GM19372 (cell line): Measurements from ENCODE around the gene ZIM2.

ENCODE experiments used
- ATAC-seq: cut with Tn5 transposase; IDR thresholded peaks from one replicate; pipeline ENCODE4 v1.9.1; 2021; ENCODE audit warnings: mild to moderate bottlenecking, low read depth, moderate library complexity; ENCODE audit not compliant: unreplicated experiment

ZIM2 gene

GRCh38 chr19:56839652-56840450 is 675 bp downstream of the ZIM2 start:
- ATAC-seq: no peak

DNA sequence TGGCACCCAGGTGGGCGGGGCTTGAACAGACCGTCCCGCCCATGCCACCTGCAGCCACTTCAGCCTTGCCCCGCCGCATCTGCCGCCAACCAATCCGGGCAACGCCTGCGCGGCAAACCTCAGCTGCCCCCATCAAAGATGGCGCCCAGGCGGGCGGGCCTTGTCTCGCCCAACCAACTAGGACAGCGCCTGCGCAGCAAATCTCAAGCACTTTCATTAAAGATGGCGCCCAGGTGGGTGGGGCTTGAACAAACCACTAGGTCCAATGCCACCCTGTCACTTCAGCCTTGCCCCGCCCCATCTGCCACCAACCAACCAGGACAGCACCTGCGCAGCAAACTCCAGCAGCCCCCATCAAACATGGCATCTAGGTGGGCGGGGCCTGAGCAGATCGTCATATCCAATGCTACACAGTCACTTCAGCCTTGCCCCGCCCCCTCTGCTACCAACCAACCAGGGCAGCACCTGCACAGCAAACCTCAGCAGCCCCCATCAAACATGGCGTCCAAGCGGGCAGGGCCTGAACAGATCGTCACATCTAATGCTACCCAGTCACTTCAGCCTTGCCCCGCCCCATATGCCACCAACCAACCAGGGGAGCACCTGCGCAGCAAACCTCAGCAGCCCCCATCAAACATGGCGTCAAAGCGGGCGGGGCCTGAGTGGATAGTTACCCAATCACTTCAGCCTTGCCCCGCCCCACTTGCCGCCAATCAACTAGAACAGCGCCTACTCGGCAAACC is 1.4 kb downstream of the ZIM2 start:
- ATAC-seq: no peak

DNA sequence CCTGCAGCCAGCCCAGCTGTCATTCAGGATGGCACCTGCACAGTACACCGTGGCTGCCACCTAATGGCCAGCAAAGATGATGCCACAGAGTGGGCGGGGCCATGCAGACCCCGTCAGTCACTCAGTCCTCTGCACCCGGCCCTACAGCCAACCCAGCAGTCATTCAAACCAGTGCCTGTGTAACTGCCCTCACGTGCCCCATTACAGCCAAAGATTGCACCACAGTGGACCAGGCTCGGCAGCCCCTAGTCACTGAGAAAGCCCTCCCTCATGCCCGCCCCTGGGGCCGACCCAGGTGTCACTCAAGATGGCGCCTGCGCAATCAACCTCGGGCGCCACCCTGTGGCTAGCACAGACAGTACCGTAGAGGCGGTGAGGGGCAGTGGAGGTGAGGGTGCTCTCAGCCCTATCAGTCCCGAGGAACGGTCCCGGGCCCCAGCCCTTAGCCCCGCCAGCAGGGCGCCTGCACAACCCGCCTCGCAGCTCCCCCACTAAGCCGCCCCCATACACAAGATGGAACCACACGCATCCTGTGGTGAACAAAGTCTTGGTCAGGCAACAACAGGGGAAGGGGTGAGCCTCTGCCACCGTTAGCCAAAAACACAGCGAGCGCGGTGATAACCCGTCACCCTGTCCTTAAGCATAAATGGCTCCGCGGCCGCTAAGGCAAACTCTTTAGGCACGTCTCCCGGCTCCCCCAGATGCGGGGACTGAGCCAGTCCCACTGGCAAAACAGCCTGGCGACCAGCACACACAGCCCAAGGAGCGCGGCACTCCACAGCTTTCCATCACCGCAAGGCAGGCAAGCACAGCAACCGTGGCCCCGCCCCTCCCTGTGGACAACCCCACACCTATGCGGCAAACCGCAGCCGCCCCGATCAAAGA is 2.3 kb downstream of the ZIM2 start:
- ATAC-seq: no peak

DNA sequence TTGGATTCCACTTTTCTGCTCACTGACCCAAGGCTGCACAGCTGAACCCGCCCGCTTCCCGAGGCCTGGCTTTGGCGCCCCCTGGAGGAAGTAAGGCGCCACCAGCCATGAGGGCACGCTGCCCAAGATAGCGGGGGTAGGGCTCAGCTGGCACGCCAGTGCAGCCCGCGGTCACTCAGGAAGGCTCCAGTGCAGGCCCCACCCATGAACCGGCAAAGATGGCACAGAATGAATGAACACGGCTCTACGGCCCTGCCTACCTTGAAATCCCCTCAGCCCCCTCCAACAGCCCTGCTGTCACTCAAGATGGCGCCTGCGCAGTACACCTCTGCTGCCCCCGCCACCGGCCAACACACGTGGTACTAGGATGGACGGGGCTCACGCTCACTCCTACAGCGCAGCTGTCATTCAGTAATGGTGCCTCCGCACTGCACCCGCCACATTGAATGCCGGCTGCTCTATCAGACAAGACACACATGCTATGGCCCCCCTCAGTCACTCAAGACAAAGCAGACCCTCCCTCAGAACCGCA is 3.0 kb downstream of the ZIM2 start:
- ATAC-seq: no peak

DNA sequence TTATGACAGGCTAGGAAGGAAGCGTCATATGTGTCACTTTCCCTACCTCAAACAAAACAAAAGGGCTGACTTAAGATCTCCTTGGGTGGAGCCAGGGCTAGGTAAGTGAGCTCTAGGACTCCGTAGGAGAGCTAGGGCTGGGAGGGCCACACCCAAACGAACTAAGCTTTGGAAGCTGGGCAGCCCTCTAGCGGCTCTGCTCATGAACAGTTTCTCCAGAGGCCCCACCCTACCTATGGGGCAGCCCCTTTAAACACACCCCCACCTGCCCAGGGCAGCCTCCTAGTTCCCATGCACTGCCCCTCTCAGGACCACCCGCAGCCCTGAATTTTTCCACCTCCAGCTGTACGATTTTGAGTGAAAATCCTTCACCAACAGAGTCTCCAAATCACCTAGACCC is 3.5 kb downstream of the ZIM2 start:
- no peak for ATAC-seq

- ATAC-seq: no peak
Measured at GRCh38 chr19:56836059-56836458, 4.5 kb downstream of the ZIM2 start.

GRCh38 chr19:56835401-56835800 is 5.1 kb downstream of the ZIM2 start:
- ATAC-seq: no peak

DNA sequence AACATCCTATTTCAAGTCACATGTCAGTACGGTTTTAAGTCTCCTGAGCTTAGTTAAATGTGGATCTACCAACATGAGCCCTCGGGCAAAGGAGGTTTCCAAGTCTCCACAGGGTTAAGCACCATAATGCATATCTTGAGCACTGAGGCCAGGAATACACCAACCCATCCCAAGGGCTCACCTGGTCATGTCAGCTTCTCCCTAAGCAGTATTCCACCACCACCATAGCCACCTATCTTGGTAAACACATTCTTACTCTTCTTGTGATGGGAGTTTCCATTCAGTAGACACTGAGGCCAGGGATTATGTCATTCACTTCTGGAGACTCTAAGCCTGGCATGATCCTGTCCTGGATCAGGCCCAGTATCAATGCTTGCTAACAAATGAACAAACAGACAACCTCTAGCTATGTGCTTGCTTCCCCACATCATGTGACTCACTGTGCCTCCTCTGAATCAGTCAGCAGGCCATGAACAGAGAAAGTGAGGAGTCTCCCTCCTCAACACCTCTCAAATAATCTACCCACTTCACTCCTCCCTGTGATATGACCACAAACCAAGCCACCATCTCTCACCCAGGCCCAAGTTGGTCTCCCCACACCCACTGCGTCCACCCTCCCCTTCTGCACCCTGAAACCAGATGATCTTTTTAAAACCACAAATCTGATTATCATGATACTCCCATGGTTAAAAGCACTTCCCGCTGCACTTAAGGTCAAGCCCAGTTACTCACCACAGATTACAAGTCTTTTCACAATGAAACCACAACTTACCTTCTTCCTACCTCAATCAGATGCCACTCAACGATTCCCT is 5.8 kb downstream of the ZIM2 start:
- no peak for ATAC-seq

DNA sequence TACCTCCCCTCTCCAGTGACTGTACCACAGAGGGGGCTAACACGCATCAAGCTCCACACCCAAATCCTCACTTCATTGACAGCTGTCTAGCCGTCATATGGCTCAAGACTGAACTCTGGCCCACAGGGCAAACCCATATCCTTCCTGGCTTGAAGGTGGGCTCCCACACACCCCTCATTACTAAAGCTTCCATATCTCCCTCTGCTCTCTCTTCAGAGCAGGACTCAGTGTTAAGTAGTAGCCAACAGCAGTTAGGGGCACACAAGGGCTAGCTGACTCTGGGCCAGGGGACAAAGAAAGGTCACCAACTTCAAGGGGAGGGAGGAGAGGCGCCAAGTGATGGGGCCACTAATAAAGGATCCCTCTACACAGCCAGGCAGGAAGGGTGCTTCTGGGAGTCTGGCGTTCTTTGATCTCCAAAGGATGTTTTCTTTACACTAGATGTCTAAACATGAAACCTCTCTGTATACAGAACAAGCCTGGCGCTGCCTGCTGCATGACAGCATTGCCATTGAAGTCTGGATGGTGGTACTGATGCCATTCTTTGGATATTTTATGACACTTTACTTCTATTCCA is 8.1 kb downstream of the ZIM2 start:
- no peak for ATAC-seq

DNA sequence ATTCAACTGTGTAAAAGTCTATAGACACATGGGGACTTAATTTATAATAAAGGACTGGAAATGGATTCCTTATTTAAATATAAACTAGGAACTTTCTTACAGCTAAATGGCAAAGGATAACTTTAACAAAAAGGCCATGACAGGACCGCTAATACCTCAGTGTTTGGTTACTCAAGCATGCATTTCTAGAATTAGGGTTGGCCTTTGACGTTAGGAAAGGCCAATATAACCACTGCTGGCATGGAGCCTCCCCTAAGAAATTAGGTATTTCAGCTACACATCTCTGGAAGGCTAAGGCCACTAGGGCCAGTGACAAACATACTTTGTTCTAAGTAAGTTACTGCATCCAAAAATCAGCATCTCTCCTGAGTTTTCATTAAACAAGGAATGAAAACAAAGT is 9.3 kb downstream of the ZIM2 start:
- ATAC-seq: no peak

- no peak for ATAC-seq
Measured at GRCh38 chr19:56829596-56829995, 10.9 kb downstream of the ZIM2 start.

DNA sequence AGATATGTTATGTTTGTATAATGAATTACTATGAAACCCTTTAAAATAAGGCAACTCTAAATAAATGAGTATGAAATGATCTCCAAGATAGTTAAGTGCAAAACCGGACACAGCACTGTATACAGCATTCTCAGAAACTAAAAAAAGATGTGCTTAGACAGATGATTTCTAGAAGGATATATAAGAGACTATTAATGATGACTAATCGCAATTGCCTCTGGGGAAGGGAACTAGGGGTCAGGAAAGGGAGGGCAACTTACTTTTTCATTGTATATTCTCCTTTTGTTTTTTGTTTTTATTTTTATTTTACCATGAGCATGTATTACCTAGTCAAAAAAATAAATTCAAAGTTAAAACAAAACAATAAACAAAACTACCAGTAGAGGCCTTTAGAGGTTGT is 12.8 kb downstream of the ZIM2 start:
- ATAC-seq: no peak

- ATAC-seq: no peak
Measured at GRCh38 chr19:56823956-56824355, 16.6 kb downstream of the ZIM2 start.

DNA sequence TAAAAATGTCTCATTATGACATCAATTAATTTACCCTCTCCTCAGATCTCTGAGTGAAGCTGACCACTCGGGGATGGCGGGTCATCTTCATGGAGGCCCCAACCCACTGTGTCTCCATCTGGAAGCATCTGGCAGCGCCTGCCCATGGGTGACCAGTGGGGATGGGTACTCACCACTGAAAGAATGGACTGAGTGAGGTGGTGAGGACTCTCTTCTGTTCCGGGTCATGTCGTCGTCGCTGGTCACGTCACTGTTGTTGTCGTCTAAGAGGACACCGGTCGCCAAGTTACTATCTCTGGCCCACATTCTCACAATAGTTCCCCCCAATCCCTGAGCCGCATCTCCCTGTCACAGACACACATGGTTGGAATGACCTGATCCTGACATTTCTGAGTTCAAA is 17.1 kb downstream of the ZIM2 start:
- ATAC-seq: no peak

DNA sequence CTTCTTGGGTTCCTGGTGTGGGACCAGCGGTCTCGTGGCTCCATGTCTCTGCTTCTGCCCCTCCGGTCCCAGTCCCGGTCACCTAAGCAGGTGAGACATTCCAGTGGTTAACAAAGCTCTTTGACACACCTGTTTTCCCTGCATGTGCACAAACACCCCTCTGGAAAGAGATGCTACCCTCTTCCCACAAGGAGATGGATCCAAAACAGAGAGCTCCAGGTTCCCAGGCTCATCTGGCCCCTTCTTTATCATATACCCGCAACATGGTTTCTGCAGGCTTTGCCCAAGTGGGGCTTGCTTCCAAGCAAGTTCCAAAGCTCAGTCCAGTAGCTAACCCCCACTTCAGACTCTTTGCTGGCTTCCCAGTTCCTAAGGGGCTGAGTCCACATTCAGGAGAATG is 17.8 kb downstream of the ZIM2 start:
- ATAC-seq: no peak

GRCh38 chr19:56821675-56822074 is 18.9 kb downstream of the ZIM2 start:
- ATAC-seq: no peak

DNA sequence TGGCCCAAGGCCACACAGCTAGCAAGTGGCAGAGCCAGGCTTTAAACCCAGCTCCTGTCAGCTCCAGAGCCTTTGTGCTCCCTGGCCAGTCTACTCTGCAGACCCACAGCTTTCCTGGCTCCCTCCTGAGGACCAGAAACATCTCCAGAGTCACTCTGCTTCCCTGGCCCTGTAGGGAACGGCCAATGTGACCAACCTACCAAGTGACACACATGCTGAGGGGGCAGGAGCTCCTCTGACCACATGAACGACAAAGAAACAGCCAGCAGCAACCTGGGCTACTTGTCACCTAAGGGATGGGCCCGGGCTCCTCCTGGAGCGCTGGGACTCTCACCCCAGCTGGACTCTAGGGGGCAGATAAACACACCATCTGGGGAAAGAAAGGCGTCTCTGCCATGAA is 19.3 kb downstream of the ZIM2 start:
- no peak for ATAC-seq

DNA sequence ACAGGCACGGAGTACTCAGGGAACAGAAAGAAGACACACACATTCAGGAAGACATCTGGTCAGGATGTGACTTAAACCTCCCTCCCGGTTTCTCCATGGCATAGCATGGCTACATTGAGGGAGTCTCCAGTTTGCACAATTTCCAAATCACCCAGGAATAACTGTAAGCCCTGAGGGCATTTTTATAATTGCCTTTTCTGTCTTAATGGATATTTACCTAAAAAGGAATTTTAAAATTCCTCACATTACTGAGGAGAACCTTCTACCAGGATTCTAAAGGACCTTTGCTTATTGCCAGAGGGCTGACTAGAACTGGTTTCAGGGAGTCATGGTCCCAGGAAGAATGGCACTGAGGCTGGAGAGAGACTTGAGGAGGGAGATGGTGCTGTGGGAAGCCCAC is 21.4 kb downstream of the ZIM2 start:
- ATAC-seq: no peak

- no peak for ATAC-seq
Measured at GRCh38 chr19:56814656-56815055, 25.9 kb downstream of the ZIM2 start.

- ATAC-seq: no peak
Measured at GRCh38 chr19:56813531-56813930, 27.0 kb downstream of the ZIM2 start.
